ENCODE measurements around the gene UGT1A5.

Gene UGT1A5

GRCh38 chr2:233820774-233821105 lies 108.0 kb downstream of the UGT1A5 start:
- FAIRE-seq: no peak
- no peak for TF ChIP-seq POLR2A (IDR thresholded peaks at IDR 0.05; ENCODE audit: low read depth, low read length)
- DNase-seq (ENCODE audit: insufficient read length, low spot score): no peak

- DNase-seq (ENCODE audit: insufficient read length, low spot score) (no peak), FAIRE-seq (no peak)
- TF ChIP-seq POLR2A (IDR thresholded peaks at IDR 0.05; ENCODE audit: low read depth, low read length): no peak
These were observed 108.5 kb downstream of the UGT1A5 start for GRCh38 chr2:233821196-233821595.

- FAIRE-seq (no peak), DNase-seq (ENCODE audit: insufficient read length, low spot score) (no peak)
- no peak for TF ChIP-seq POLR2A (IDR thresholded peaks at IDR 0.05; ENCODE audit: low read depth, low read length)
These were observed 109.0 kb downstream of the UGT1A5 start for GRCh38 chr2:233821709-233822100.

- no peak for FAIRE-seq
- TF ChIP-seq POLR2A (IDR thresholded peaks at IDR 0.05; ENCODE audit: low read depth, low read length): no peak
These were observed 109.5 kb downstream of the UGT1A5 start for GRCh38 chr2:233822101-233822771.

More at GRCh38 chr2:233822101-233822771, 109.5 kb downstream of the UGT1A5 start:
- DNase-seq (ENCODE audit: insufficient read length, low spot score): no peak

Measured in H54 (cell line).